A673 (cell line): ENCODE measurements around the gene PNPLA5.

Experiments used
- CTCF ChIP-seq: fragments of 300-800, 200-600 bp; sonication (generic); conservative IDR thresholded peaks from 2 replicates; pipeline ENCODE4 v1.5.1; 2017; ENCODE audit warnings: low read depth, mild to moderate bottlenecking, antibody characterized with exemption, low read length, moderate library complexity, mixed read lengths
- EZH2 ChIP-seq: fragments of 200-600 bp; sonication (generic); IDR thresholded peaks from 2 replicates; pipeline ENCODE4 v1.6.1; 2017; ENCODE audit warnings: borderline replicate concordance, low read depth, mild to moderate bottlenecking, mixed read lengths, antibody characterized with exemption, low read length; ENCODE audit not compliant: poor library complexity, severe bottlenecking

GRCh38 chr22:43900206-43900605 lies 8.4 kb upstream of the PNPLA5 start:
- TF ChIP-seq CTCF: no peak
- no peak for TF ChIP-seq EZH2
